Measurements from ENCODE around the gene VWA3B.

- TF ChIP-seq CTCF (IDR thresholded peaks at IDR 0.05; ENCODE audit: low read length) (no peak), EZH2 (optimal IDR thresholded peaks at IDR 0.05; ENCODE audit: low read depth, low read length) (no peak), EZH2phosphoT487 (IDR thresholded peaks at IDR 0.05; ENCODE audit: low read length) (no peak)
Measured at GRCh38 chr2:98093611-98094010, 6.6 kb downstream of the VWA3B start.

Measured in MM.1S (cell line).